ENCODE measurements around the gene RAB26.
"Not testable (repeated sequence)": the region's sequence is repeated elsewhere in the genome, so short reads cannot be mapped to it uniquely, and the experiment has no call there.

The RAB26 gene

DNA sequence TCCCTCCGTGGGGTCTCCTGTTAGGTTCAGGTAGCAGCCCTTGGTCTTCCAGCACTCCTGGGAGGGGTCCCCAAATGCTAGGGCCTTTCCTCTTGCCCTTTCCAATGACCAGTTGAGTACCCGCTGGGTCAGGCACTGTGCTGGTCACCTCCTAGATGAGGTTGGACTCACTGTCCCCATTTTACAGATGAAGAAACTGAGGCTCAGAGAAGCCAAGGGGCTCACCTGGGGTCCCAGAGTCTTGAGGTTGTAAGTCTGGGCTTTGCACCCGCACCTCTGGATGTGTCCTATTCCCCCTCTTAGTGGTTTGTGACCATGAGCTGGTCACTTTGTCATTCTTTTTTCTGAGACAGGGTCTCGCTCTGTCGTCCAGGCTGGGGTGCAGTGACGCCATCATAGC is 49.3 kb downstream of the RAB26 start:
- DNase-seq (ENCODE audit: insufficient read length) (no peak), FAIRE-seq (no peak)
- no peak for TF ChIP-seq TAF1 (IDR thresholded peaks at IDR 0.05; ENCODE audit: borderline replicate concordance, low read depth, low read length)
- no peak for TF ChIP-seq POLR2AphosphoS5 (IDR thresholded peaks at IDR 0.05; ENCODE audit: low read depth, low read length)
- no peak for TF ChIP-seq POLR2A (IDR thresholded peaks at IDR 0.05; ENCODE audit: low read depth, low read length)

DNA sequence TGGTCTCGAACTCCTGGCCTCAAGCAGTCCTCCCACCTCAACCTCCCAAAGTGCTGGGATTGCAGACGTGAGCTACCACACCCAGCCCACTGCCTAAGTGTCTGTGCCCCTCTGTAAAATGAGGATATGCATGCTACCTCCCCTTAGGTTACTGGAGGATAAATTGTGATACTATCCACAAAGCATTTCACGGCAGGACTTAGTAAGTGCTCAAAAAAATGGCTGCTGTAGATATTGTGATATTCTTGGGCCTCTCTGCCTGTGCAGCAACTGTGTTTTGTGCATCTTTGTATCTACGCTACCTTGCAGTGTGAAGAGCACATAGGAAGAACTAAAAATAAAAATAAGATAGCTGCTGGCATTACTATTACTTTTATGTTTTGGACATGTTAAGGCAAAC is 49.9 kb downstream of the RAB26 start:
- no peak for TF ChIP-seq POLR2AphosphoS5 (IDR thresholded peaks at IDR 0.05; ENCODE audit: low read depth, low read length)
- TF ChIP-seq POLR2A (IDR thresholded peaks at IDR 0.05; ENCODE audit: low read depth, low read length) = no peak
- TF ChIP-seq TAF1 (IDR thresholded peaks at IDR 0.05; ENCODE audit: borderline replicate concordance, low read depth, low read length) = no peak
- DNase-seq (ENCODE audit: insufficient read length) = no peak
- FAIRE-seq = no peak

DNA sequence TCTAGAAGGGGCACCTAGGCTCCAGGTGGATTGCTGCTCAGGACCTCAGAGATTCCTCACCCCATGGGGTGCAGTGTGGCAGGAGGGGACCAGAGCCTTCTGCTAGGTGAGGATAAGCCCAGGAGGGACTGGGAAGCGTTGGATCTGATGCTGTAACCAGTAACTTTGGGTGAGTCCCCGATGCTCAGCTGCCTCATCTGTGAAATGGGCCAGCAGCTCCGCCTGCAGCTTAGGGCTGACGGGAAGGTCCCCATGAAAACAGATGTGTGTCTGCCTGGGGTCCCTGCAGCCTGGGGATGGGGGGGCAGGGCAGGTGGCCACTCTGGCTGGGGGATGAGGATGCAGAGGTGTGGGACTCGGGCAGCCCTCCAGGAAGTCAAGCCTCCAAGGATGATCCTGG is 50.7 kb downstream of the RAB26 start:
- no peak for FAIRE-seq
- no peak for DNase-seq (ENCODE audit: insufficient read length)
- TF ChIP-seq POLR2A (IDR thresholded peaks at IDR 0.05; ENCODE audit: low read depth, low read length) (no peak), POLR2AphosphoS5 (IDR thresholded peaks at IDR 0.05; ENCODE audit: low read depth, low read length) (no peak), TAF1 (IDR thresholded peaks at IDR 0.05; ENCODE audit: borderline replicate concordance, low read depth, low read length) (no peak)

DNA sequence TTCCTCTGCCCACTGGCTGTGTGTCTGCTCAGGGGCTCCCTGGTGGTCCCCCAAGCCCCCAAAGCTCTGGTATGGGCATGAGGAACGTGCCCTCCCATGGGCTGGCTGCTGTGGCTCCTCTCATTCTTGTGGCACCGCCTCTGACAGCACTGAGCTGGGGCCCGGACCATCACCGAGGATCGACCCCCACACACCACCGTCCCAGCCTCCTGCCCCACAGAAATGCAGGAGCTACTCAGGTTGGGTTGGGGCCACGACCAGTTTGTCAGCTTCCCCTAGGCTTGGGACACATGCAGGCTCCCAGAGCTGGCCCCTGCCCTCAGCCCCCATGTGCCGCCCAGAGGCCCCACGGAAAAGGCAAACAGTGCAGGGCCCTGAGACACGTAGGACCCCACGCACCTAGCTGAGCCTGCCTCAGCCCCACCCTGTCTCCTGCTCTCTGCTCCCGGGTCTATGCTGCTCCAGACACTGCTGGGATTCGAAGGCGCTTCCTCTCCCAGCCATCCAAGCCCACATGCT is 51.3 kb downstream of the RAB26 start:
- DNase-seq (ENCODE audit: insufficient read length) = no peak
- TF ChIP-seq POLR2A (IDR thresholded peaks at IDR 0.05; ENCODE audit: low read depth, low read length) = no peak
- no peak for TF ChIP-seq TAF1 (IDR thresholded peaks at IDR 0.05; ENCODE audit: borderline replicate concordance, low read depth, low read length)
- no peak for TF ChIP-seq POLR2AphosphoS5 (IDR thresholded peaks at IDR 0.05; ENCODE audit: low read depth, low read length)
- FAIRE-seq = no peak

DNA sequence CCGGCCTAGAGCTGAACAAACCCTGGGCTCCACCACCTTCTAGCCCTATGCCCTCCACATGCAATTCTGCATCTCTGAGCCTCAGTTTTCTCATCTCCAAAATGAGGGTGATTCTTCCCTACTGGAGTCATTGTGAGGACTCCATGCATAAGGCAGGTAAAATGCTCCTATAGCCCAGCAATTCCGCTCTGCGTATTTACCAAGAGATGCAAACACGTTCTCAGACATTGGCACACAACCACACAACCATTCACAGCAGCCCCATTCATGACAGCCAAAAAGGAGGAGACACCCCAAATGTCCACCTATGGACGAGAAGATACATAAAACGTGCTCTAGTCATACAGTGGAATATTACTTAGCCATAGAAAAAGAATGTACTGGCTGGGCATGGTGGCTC is 51.9 kb downstream of the RAB26 start:
- no peak for DNase-seq (ENCODE audit: insufficient read length)
- FAIRE-seq = no peak
- TF ChIP-seq TAF1 (IDR thresholded peaks at IDR 0.05; ENCODE audit: borderline replicate concordance, low read depth, low read length) (no peak), POLR2A (IDR thresholded peaks at IDR 0.05; ENCODE audit: low read depth, low read length) (no peak), POLR2AphosphoS5 (IDR thresholded peaks at IDR 0.05; ENCODE audit: low read depth, low read length) (no peak)

DNA sequence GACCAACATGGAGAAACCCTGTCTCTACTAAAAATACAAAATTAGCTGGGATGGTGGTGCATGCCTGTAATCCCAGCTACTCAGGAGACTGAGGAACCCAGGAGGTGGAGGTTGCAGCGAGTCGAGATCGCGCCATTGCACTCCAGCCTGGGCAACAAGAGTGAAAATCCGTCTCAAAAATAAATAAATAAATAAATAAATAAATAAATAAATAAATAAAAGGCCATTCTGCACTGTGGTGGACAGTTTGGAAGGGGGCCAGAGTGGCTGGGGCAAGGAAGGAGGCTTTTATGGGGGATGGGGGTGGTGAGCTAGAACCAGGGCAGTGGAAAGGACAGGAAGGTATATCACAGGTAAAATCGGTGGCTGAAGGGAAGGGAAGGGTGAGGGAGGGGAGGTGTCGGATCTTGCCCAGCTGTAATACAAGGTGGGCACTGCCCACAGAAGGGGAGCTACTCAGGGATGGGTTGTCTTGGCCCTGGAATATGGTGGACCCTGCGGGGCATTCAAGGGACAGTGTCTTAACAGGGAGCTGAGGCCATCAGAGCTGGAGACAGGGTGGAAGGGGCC is 54.8 kb downstream of the RAB26 start:
- not testable (repeated sequence) for FAIRE-seq; DNase-seq (ENCODE audit: insufficient read length)
